Esophagus muscularis mucosa (tissue), 3 donors: ENCODE data around the gene DPPA4.

Experiments used
- CTCF ChIP-seq, 3 experiments: fragments of 200-600 bp in 2 of 3; fragments of 450-650 bp in 1 of 3; sonication (generic) in 2 of 3; IDR thresholded peaks; one replicate each; pipeline ENCODE4 v1.5.1; 2017 to 2019; ENCODE audit warnings: antibody characterized with exemption in 3 of 3, mild to moderate bottlenecking in 2 of 3, moderate library complexity in 1 of 3
- POLR2A ChIP-seq: fragments of 450-650 bp; IDR thresholded peaks from one replicate; pipeline ENCODE4 v1.6.1; 2017; ENCODE audit warnings: antibody characterized with exemption, moderate library complexity, mild to moderate bottlenecking, low read depth
- POLR2AphosphoS5 ChIP-seq, 2 donors: sonication (generic); formaldehyde crosslinking; IDR thresholded peaks; one replicate each; pipeline ENCODE4 v1.6.1; 2017; ENCODE audit warnings: antibody characterized with exemption in 2 of 2

DNA sequence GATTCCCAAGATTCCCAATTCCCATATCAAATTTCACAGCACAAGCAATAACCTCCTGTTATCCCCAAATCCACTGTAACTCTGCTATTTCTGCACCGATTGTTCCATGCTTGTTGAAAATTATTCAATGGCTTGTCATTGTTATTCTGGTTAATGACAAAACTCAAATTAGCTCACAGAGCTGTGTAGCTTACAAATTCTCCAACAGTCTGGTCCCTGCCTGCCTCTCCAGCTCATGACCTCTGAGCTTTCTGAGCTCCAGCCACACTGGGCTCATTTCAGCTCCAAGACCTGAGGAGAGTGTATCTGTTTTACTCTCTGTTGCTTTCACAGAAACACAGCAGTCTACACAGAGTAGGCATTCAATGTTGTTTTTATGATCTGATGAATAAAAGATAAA lies 24.3 kb downstream of the DPPA4 start:
- TF ChIP-seq CTCF (IDR thresholded peaks at IDR 0.05) (no peak), POLR2A (no peak), POLR2AphosphoS5 (IDR thresholded peaks at IDR 0.05) (no peak)
